ENCODE data around the gene EPB41L4B.

The EPB41L4B gene

DNA sequence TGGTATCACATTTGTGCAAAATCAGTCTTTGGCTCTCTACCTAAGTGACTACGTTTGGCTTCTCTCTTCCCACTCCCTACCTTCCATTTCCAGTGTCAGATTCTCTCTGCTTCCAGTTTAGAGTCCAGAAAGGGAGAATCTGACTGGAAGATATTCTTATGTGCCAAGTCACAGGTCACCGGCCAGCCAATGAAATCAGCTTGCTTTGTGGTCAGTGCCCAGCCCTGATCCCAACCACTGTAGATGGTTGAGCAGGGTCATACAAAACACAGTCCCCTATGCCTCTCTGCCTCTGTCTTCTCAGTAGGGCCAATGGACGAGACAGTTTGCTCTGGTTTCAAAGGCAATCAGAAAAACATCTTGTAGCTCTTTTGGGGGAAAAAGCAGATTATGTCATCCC is 15.6 kb upstream of the EPB41L4B start:
- no peak overlapping the region for H3K4me3 ChIP-seq (ENCODE audit: low read depth, low read length)
- in situ Hi-C loops (cut with HindIII; ENCODE audit: low sequenced_read_pairs): no loop called here
- DNase-seq (ENCODE audit: low read depth): no peak
- TF ChIP-seq, protein P1, sequence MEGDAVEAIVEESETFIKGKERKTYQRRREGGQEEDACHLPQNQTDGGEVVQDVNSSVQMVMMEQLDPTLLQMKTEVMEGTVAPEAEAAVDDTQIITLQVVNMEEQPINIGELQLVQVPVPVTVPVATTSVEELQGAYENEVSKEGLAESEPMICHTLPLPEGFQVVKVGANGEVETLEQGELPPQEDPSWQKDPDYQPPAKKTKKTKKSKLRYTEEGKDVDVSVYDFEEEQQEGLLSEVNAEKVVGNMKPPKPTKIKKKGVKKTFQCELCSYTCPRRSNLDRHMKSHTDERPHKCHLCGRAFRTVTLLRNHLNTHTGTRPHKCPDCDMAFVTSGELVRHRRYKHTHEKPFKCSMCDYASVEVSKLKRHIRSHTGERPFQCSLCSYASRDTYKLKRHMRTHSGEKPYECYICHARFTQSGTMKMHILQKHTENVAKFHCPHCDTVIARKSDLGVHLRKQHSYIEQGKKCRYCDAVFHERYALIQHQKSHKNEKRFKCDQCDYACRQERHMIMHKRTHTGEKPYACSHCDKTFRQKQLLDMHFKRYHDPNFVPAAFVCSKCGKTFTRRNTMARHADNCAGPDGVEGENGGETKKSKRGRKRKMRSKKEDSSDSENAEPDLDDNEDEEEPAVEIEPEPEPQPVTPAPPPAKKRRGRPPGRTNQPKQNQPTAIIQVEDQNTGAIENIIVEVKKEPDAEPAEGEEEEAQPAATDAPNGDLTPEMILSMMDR (IDR thresholded peaks at IDR 0.05; ENCODE audit: low read depth, low read length, missing control alignments): no peak

DNA sequence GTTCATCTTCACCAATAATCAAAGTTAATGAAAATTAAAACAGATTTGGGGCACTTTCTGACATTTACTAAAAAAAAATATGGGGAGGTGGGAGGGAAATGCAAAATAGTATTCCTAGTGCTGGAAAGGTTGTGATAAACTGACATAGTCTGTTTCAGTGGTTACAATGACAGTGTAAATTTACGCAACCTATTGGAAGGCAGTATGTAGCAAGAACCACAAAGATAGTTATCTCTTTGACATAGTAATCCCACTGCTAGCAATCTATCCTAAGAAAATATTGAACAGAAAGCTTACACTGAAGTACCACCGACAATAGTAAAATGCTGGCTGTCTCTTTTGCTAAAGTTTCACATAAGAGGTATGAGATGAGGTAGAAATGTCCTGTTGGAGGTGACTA is 15.1 kb upstream of the EPB41L4B start:
- DNase-seq (ENCODE audit: low read depth): no peak
- in situ Hi-C loops (cut with HindIII; ENCODE audit: low sequenced_read_pairs): no loop called here
- H3K4me3 ChIP-seq (ENCODE audit: low read depth, low read length): no peak overlapping the region
- TF ChIP-seq, protein P1 (IDR thresholded peaks at IDR 0.05; ENCODE audit: low read depth, low read length, missing control alignments): no peak

DNA sequence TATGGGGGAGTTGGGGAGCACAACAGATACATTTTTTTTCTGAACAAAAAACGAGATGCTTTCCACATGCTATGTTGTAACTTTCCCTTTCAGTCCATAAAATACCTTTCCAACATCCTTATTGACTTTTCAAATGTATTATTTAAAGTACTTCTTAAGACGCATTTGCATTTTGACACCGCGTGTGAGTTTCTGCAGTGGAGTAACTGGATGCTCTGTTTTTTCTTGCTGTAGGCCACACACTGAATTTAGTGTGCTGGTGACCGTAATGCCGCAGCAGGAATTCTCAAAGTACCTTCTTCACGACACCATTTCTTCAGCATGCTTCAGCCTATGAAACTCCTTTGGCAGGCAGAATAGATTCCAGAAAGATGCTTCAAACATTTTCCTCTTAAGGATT is 14.3 kb upstream of the EPB41L4B start:
- in situ Hi-C loops (cut with HindIII; ENCODE audit: low sequenced_read_pairs): no loop called here
- no peak for DNase-seq (ENCODE audit: low read depth)
- H3K4me3 ChIP-seq (ENCODE audit: low read depth, low read length): no peak overlapping the region
- TF ChIP-seq, protein P1 (IDR thresholded peaks at IDR 0.05; ENCODE audit: low read depth, low read length, missing control alignments): no peak

DNA sequence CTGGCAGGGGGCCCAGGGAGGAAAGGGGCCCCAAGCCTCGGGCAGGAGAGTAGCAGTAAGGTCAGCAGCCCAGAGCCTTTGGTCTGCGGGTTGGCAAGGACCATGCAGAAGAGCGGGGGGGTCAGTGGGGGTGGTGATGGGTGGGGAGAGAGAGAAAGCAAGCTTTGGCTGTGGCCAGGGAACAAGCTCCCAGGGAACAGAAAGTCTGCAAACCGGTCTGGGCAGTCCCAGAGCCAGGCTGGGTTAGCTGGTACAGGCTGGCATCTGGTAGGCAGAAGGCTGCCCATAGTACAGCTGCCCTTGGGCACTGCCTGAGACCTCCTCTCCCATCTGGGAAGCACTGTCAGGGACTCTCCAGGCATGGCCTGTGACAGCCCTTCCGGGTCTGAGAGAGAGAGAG is 10.5 kb upstream of the EPB41L4B start:
- in situ Hi-C loops (cut with HindIII; ENCODE audit: low sequenced_read_pairs): no loop called here
- TF ChIP-seq, protein P1 (IDR thresholded peaks at IDR 0.05; ENCODE audit: low read depth, low read length, missing control alignments): no peak
- DNase-seq (ENCODE audit: low read depth): no peak

DNA sequence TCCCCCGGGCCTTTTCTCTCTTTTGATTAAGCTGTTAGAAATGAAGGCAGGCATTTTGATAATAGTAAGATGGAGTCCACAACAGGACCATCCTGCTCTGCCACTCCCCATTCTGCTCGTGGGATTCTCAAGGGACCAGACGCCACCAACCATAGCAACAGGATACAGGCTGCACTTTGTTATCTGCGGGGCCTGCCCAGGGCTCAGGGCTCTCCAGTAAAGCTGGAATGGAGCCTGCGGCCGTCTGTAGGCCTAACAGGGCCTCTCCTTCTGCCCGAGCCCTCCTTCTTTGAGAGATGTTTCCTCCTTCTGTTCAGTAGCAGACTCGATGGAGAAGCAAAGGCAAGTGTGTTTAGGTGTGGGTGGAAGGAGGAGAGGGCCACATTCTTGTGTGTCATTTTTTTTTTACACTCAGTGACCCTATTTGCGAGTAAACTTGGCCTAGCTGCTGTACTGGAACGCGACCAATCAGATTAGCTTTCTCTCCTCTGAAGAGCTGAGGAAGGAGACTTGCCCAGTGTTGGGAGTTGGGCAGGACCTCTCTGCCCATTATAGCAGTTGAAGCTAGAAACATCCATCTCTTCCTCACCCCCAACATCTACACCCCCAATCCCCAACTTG is 8.9 kb upstream of the EPB41L4B start:
- no peak overlapping the region for H3K4me3 ChIP-seq (ENCODE audit: low read depth, low read length)
- in situ Hi-C loops (cut with HindIII; ENCODE audit: low sequenced_read_pairs): no loop called here
- TF ChIP-seq, protein P1 (IDR thresholded peaks at IDR 0.05; ENCODE audit: low read depth, low read length, missing control alignments): no peak
- no peak for DNase-seq (ENCODE audit: low read depth)

More for the DNA sequence above, 10.5 kb upstream of the EPB41L4B start:
- H3K4me3 ChIP-seq (ENCODE audit: low read depth, low read length): no peak overlapping the region

DNA sequence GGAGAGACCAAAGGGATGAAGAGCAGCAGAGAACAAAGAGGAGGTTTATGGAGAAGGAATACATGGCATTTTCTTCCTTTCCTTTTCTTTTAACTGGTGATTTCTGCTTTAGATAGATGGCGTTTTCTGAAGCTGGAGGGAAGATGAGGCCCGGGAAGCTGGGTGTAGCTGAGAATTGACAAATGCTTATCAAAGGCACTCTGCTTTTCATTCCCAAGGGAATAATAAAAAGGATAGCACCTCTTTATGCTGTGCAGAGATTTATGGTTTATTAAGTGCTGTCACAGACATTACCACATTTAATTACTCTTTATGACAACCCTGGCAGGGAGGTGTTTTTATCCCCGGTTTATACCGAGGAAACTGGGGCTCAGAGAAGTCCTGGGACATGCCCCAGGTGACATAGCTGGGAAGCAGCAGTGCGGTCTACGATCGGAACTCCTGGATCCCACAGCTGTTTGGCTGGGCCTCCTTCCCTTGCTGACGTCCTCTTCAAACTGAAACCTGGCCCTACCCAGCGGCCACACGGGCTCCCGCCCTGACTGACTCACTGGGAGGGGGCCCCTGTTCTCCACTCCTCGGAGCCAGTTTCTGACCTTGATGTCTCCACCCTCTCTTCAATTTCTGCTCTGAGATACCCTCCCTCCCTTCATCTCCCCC is 8.2 kb upstream of the EPB41L4B start:
- TF ChIP-seq, protein P1 (IDR thresholded peaks at IDR 0.05; ENCODE audit: low read depth, low read length, missing control alignments): no peak
- in situ Hi-C loops (cut with HindIII; ENCODE audit: low sequenced_read_pairs): no loop called here
- no peak overlapping the region for H3K4me3 ChIP-seq (ENCODE audit: low read depth, low read length)
- DNase-seq (ENCODE audit: low read depth): peak; percentile 70

Measured in astrocyte of the cerebellum (primary cell).